HEK293 (cell line): ENCODE results near the gene TAF1.
"Not testable (repeated sequence)": the region's sequence is repeated elsewhere in the genome, so short reads cannot be mapped to it uniquely, and the experiment has no call there.

Experiments
- CTCF ChIA-PET: fragments of 350-600 bp; formaldehyde crosslinking; extraction: SDS; loops from one replicate; lab custom pipeline; 2021; ENCODE audit warnings: antibody characterized with exemption; lab: Yijun Ruan, JAX
- POLR2A ChIA-PET: fragments of 300-600 bp; formaldehyde crosslinking; extraction: SDS; loops from one replicate; lab custom pipeline; 2020; ENCODE audit warnings: antibody characterized with exemption, inconsistent platforms; lab: Yijun Ruan, JAX
- H3K27ac ChIP-seq: fragments of 200-500 bp; sonication (Bioruptor generic); 2 replicates; pipeline ENCODE4 v1.5.1; 2014; ENCODE audit warnings: low read depth, low read length, control low read depth, inconsistent platforms; ENCODE audit errors: extremely low read depth
- H3K36me3 ChIP-seq, 2 experiments: fragments of 200-500 bp in 1 of 2; sonication (Bioruptor generic) in 1 of 2; 1 replicate in 1 of 2; 2 replicates in 1 of 2; pipeline ENCODE4 v1.5.1; 2014 to 2017; ENCODE audit warnings: inconsistent platforms in 2 of 2, low read length in 2 of 2; ENCODE audit not compliant: control insufficient read depth in 2 of 2, insufficient read depth in 1 of 2
- H3K4me1 ChIP-seq: fragments of 200-500 bp; sonication (Bioruptor generic); 2 replicates; pipeline ENCODE4 v1.5.1; 2014; ENCODE audit warnings: mild to moderate bottlenecking, low read length, inconsistent platforms; ENCODE audit not compliant: control insufficient read depth, insufficient read depth
- H3K4me3 ChIP-seq: 2 replicates; pipeline ENCODE4 v1.5.1; 2011; ENCODE audit warnings: low read depth, mild to moderate bottlenecking, control low read depth, low read length, moderate library complexity
- H3K9me3 ChIP-seq: fragments of 200-500 bp; sonication (Bioruptor generic); 2 replicates; pipeline ENCODE4 v1.5.1; 2014; ENCODE audit warnings: low read depth, low read length, inconsistent platforms; ENCODE audit not compliant: control insufficient read depth, insufficient read depth
- BCL11B ChIP-seq: fragments of 450-650 bp; formaldehyde crosslinking; IDR thresholded peaks from 2 replicates; pipeline ENCODE4 v1.5.1; 2016; ENCODE audit warnings: low read depth, missing biosample characterization, missing genetic modification characterization
- GFI1B ChIP-seq: fragments of 450-650 bp; formaldehyde crosslinking; IDR thresholded peaks from 2 replicates; pipeline ENCODE4 v1.5.1; 2016; ENCODE audit warnings: missing biosample characterization, missing genetic modification characterization
- MYNN ChIP-seq: fragments of 450-650 bp; formaldehyde crosslinking; IDR thresholded peaks from 2 replicates; pipeline ENCODE4 v1.5.1; 2016; ENCODE audit warnings: missing biosample characterization, missing genetic modification characterization, borderline replicate concordance
- MZF1 ChIP-seq: fragments of 450-650 bp; formaldehyde crosslinking; IDR thresholded peaks from 2 replicates; pipeline ENCODE4 v1.5.1; 2017; ENCODE audit warnings: missing biosample characterization, missing genetic modification characterization, borderline replicate concordance
- OVOL3 ChIP-seq: fragments of 450-650 bp; formaldehyde crosslinking; IDR thresholded peaks from 2 replicates; pipeline ENCODE4 v1.5.1; 2016; ENCODE audit warnings: missing biosample characterization, missing genetic modification characterization
- SETDB1 ChIP-seq: IDR thresholded peaks from one replicate; pipeline ENCODE4 v1.6.1; 2017; ENCODE audit warnings: mild to moderate bottlenecking, low read length, moderate library complexity, mixed read lengths; ENCODE audit not compliant: insufficient read length
- SP7 ChIP-seq: fragments of 450-650 bp; formaldehyde crosslinking; IDR thresholded peaks from 2 replicates; pipeline ENCODE4 v1.5.1; 2016; ENCODE audit warnings: missing biosample characterization, missing genetic modification characterization
- ZBTB1 ChIP-seq: fragments of 450-650 bp; formaldehyde crosslinking; IDR thresholded peaks from 2 replicates; pipeline ENCODE4 v1.5.1; 2016; ENCODE audit warnings: missing biosample characterization, missing genetic modification characterization
- ZBTB21 ChIP-seq: fragments of 450-650 bp; formaldehyde crosslinking; IDR thresholded peaks from 2 replicates; pipeline ENCODE4 v1.5.1; 2017; ENCODE audit warnings: missing biosample characterization, missing genetic modification characterization
- ZBTB8A ChIP-seq: fragments of 450-650 bp; formaldehyde crosslinking; IDR thresholded peaks from 2 replicates; pipeline ENCODE4 v1.5.1; 2016; ENCODE audit warnings: missing biosample characterization, missing genetic modification characterization
- ZNF10 ChIP-seq: fragments of 450-650 bp; formaldehyde crosslinking; IDR thresholded peaks from 2 replicates; pipeline ENCODE4 v1.5.1; 2017; ENCODE audit warnings: missing biosample characterization, missing genetic modification characterization
- ZNF121 ChIP-seq: fragments of 450-650 bp; formaldehyde crosslinking; IDR thresholded peaks from 2 replicates; pipeline ENCODE4 v1.5.1; 2016; ENCODE audit warnings: missing biosample characterization, missing genetic modification characterization
- ZNF140 ChIP-seq: fragments of 450-650 bp; formaldehyde crosslinking; IDR thresholded peaks from 2 replicates; pipeline ENCODE4 v1.5.1; 2016; ENCODE audit warnings: missing biosample characterization, missing genetic modification characterization
- ZNF19 ChIP-seq: fragments of 450-650 bp; formaldehyde crosslinking; IDR thresholded peaks from 2 replicates; pipeline ENCODE4; 2016; ENCODE audit warnings: missing biosample characterization, missing genetic modification characterization, low read depth
- ZNF202 ChIP-seq: fragments of 450-650 bp; formaldehyde crosslinking; IDR thresholded peaks from 2 replicates; pipeline ENCODE4 v1.5.1; 2016; ENCODE audit warnings: missing biosample characterization, missing genetic modification characterization, borderline replicate concordance
- ZNF302 ChIP-seq: fragments of 450-650 bp; formaldehyde crosslinking; IDR thresholded peaks from 2 replicates; pipeline ENCODE4 v1.5.1; 2016; ENCODE audit warnings: missing biosample characterization, missing genetic modification characterization, low read depth
- ZNF366 ChIP-seq: fragments of 450-650 bp; formaldehyde crosslinking; conservative IDR thresholded peaks from 2 replicates; pipeline ENCODE4 v1.5.1; 2016; ENCODE audit warnings: missing biosample characterization, missing genetic modification characterization
- ZNF394 ChIP-seq: fragments of 450-650 bp; formaldehyde crosslinking; IDR thresholded peaks from 2 replicates; pipeline ENCODE4 v1.5.1; 2016; ENCODE audit warnings: missing biosample characterization, missing genetic modification characterization, mild to moderate bottlenecking, moderate library complexity, borderline replicate concordance
- ZNF426 ChIP-seq: fragments of 450-650 bp; formaldehyde crosslinking; IDR thresholded peaks from 2 replicates; pipeline ENCODE4 v1.5.1; 2017; ENCODE audit warnings: missing biosample characterization, missing genetic modification characterization, mild to moderate bottlenecking, inconsistent platforms, moderate library complexity
- ZNF433 ChIP-seq: fragments of 450-650 bp; formaldehyde crosslinking; IDR thresholded peaks from 2 replicates; pipeline ENCODE4 v1.5.1; 2016; ENCODE audit warnings: missing biosample characterization, missing genetic modification characterization, low read depth
- ZNF514 ChIP-seq: fragments of 450-650 bp; formaldehyde crosslinking; IDR thresholded peaks from 2 replicates; pipeline ENCODE4 v1.5.1; 2016; ENCODE audit warnings: missing biosample characterization, missing genetic modification characterization
- ZNF555 ChIP-seq: fragments of 450-650 bp; formaldehyde crosslinking; conservative IDR thresholded peaks from 2 replicates; pipeline ENCODE4 v1.5.1; 2017; ENCODE audit warnings: missing biosample characterization, mild to moderate bottlenecking, missing genetic modification characterization, inconsistent platforms
- ZNF560 ChIP-seq: fragments of 450-650 bp; formaldehyde crosslinking; IDR thresholded peaks from 2 replicates; pipeline ENCODE4 v1.5.1; 2017; ENCODE audit warnings: missing biosample characterization, missing genetic modification characterization, borderline replicate concordance
- ZNF561 ChIP-seq: fragments of 450-650 bp; IDR thresholded peaks from 2 replicates; pipeline ENCODE4 v1.5.1; 2018; ENCODE audit warnings: missing biosample characterization, missing genetic modification characterization, borderline replicate concordance
- ZNF629 ChIP-seq: fragments of 450-650 bp; formaldehyde crosslinking; IDR thresholded peaks from 2 replicates; pipeline ENCODE4 v1.5.1; 2017; ENCODE audit warnings: missing biosample characterization, missing genetic modification characterization
- ZNF791 ChIP-seq: fragments of 450-650 bp; formaldehyde crosslinking; IDR thresholded peaks from 2 replicates; pipeline ENCODE4 v1.5.1; 2016; ENCODE audit warnings: missing biosample characterization, missing genetic modification characterization
- ZNF830 ChIP-seq: fragments of 450-650 bp; IDR thresholded peaks from 2 replicates; pipeline ENCODE4 v1.5.0; 2018; ENCODE audit warnings: missing biosample characterization, missing genetic modification characterization, low read depth, mild to moderate bottlenecking, moderate library complexity
- TF ChIP-seq, protein P1 (sequence below): fragments of 450-650 bp; formaldehyde crosslinking; IDR thresholded peaks from 2 replicates; pipeline ENCODE4 v1.5.1; 2017; ENCODE audit warnings: missing biosample characterization, missing genetic modification characterization
- TF ChIP-seq, protein P2 (sequence below): fragments of 450-650 bp; formaldehyde crosslinking; IDR thresholded peaks from 2 replicates; pipeline ENCODE4 v1.5.1; 2016; ENCODE audit warnings: missing biosample characterization, missing genetic modification characterization

The TAF1 gene

DNA sequence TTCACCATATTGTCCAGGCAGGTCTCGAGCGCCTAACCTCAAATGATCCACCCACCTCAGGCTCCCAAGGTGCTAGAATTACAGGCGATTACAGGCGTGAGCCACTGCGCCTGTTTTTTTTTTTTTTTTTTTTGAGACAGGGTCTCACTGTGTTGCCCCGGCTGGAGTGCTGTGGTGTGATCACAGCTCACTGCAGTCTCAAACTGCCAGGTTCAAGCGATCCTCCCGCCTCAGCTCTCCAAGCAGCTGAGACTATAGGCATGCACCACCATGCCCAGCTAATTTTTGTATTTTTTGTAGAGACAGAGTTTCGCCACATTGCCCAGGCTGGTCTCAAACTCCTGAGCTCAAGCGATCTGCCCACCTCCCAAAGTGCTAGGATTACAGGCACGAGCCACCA is 41.7 kb upstream of the TAF1 start:
- POLR2A ChIA-PET, H3K27ac ChIP-seq, H3K4me3 ChIP-seq, H3K9me3 ChIP-seq, H3K36me3 ChIP-seq, H3K4me1 ChIP-seq: not testable (repeated sequence)
- peak; percentile 65; the same call in 1 of the 2 replicates for TF ChIP-seq ZNF121 (tag by site-specific recombination)
- CTCF ChIA-PET = interaction anchor here (0.6 kb wide), 1 partner anchor 181 kb away, joined by 3 read pairs; no protein-coding TSS in a partner anchor

DNA sequence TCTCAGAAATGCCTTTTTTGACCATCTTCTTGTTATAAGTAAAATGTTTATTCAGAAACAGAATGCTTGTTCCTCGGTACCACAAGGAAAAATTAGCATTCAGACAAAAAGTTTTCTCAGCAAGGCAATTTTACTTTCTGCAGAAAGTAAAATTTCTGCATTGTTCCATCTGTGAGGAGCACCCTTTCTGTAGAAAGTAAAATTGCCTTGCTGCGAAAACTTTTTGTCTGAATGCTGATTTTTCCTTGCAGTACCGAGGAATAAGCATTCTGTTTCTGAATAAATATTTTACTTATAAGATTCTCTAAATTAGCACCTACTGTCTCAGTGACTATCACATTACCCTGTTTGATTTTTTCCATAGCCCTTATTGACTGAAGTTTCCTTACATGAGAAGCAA is 39.8 kb upstream of the TAF1 start:
- CTCF ChIA-PET = no interaction called here
- Histone ChIP-seq H3K9me3 (no peaks in the 10 kb centered on the region; the same call in 1 of the 2 replicates), H3K36me3 (no peaks in the 10 kb centered on the region; a peak in 1 of 3 replicates), H3K27ac (no peak overlapping the region), H3K4me3 (no peak overlapping the region), H3K4me1 (no peaks in the 10 kb centered on the region)
- POLR2A ChIA-PET = interaction anchor here (0.6 kb wide), 1 partner anchor 14 kb away, joined by 4 read pairs; no protein-coding TSS in a partner anchor
- no peak for TF ChIP-seq ZNF830 (tag by site-specific recombination)
- TF ChIP-seq SP7 = no peak
- TF ChIP-seq SETDB1 = peak; percentile 76
- no peak for TF ChIP-seq ZNF555 (tag by site-specific recombination)
- TF ChIP-seq, protein P1, sequence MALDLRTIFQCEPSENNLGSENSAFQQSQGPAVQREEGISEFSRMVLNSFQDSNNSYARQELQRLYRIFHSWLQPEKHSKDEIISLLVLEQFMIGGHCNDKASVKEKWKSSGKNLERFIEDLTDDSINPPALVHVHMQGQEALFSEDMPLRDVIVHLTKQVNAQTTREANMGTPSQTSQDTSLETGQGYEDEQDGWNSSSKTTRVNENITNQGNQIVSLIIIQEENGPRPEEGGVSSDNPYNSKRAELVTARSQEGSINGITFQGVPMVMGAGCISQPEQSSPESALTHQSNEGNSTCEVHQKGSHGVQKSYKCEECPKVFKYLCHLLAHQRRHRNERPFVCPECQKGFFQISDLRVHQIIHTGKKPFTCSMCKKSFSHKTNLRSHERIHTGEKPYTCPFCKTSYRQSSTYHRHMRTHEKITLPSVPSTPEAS (tag by site-specific recombination) = no peak
- peak; percentile 46; the same call in 1 of the 2 replicates for TF ChIP-seq ZNF561

DNA sequence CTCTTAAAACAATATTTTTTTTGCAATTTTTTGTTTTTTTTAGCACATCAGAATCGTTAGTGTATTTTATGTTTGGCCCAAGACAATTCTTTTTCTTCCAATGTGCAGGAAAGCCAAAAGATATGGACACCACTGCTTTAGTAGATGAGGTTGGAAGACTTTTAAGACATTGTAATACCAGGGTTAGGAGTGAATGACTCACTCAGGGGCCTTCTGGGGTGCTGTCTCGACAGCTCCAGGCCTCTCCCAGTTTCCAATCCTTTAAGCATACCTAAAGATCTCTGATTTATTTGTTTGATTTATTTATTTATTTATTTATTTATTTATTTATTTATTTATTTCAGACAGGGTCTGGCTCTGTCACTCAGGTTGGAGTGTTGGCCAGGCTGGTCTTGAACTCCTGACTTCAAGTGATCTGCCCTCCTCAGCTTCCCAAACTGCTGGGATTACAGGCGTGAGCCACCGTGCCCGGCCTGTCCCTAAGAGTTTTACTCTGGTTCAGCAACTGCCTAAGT is 16.9 kb upstream of the TAF1 start:
- POLR2A ChIA-PET, H3K4me3 ChIP-seq, H3K36me3 ChIP-seq, H3K9me3 ChIP-seq, H3K4me1 ChIP-seq, H3K27ac ChIP-seq: not testable (repeated sequence)
- CTCF ChIA-PET = interaction anchor here (0.6 kb wide), 1 partner anchor 357 kb away, joined by 4 read pairs; no protein-coding TSS in a partner anchor
- peak; percentile 27; the same call in 1 of the 2 replicates for TF ChIP-seq BCL11B (tag by site-specific recombination)
- peak; percentile 85 for TF ChIP-seq ZNF433 (tag by site-specific recombination)
- peak; percentile 74; the same call in 1 of the 2 replicates for TF ChIP-seq OVOL3 (tag by site-specific recombination)
- TF ChIP-seq ZNF514 (tag by site-specific recombination) = peak; percentile 84; the same call in 1 of the 2 replicates
- peak; percentile 63 for TF ChIP-seq ZBTB21 (tag by site-specific recombination)
- TF ChIP-seq, protein P2, sequence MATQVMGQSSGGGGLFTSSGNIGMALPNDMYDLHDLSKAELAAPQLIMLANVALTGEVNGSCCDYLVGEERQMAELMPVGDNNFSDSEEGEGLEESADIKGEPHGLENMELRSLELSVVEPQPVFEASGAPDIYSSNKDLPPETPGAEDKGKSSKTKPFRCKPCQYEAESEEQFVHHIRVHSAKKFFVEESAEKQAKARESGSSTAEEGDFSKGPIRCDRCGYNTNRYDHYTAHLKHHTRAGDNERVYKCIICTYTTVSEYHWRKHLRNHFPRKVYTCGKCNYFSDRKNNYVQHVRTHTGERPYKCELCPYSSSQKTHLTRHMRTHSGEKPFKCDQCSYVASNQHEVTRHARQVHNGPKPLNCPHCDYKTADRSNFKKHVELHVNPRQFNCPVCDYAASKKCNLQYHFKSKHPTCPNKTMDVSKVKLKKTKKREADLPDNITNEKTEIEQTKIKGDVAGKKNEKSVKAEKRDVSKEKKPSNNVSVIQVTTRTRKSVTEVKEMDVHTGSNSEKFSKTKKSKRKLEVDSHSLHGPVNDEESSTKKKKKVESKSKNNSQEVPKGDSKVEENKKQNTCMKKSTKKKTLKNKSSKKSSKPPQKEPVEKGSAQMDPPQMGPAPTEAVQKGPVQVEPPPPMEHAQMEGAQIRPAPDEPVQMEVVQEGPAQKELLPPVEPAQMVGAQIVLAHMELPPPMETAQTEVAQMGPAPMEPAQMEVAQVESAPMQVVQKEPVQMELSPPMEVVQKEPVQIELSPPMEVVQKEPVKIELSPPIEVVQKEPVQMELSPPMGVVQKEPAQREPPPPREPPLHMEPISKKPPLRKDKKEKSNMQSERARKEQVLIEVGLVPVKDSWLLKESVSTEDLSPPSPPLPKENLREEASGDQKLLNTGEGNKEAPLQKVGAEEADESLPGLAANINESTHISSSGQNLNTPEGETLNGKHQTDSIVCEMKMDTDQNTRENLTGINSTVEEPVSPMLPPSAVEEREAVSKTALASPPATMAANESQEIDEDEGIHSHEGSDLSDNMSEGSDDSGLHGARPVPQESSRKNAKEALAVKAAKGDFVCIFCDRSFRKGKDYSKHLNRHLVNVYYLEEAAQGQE (tag by site-specific recombination) = peak; percentile 77
- TF ChIP-seq ZNF19 (tag by site-specific recombination) = peak; percentile 97
- peak; percentile 71; the same call in 1 of the 2 replicates for TF ChIP-seq ZNF302 (tag by site-specific recombination)
- TF ChIP-seq ZNF394 (tag by site-specific recombination) = peak; percentile 97
- TF ChIP-seq ZNF791 = peak; percentile 74
- TF ChIP-seq ZNF629 (tag by site-specific recombination) = peak; percentile 52; the same call in 1 of the 2 replicates
- peak; percentile 80 for TF ChIP-seq ZBTB8A
- TF ChIP-seq ZNF366 = 0 out of 2 replicates have a peak, but pooled peaks have one; percentile 27
- peak; percentile 97 for TF ChIP-seq ZNF140
- TF ChIP-seq ZNF426 (tag by site-specific recombination) = peak; percentile 98
- TF ChIP-seq ZNF10 (tag by site-specific recombination) = peak; percentile 28; the same call in 1 of the 2 replicates
- peak; percentile 60; the same call in 1 of the 2 replicates for TF ChIP-seq GFI1B (tag by site-specific recombination)
- peak; percentile 93 for TF ChIP-seq ZNF560 (tag by site-specific recombination)
- TF ChIP-seq ZNF202 = peak; percentile 91; the same call in 1 of the 2 replicates
- peak; percentile 43; the same call in 1 of the 2 replicates for TF ChIP-seq MYNN (tag by site-specific recombination)
- peak; percentile 62; the same call in 1 of the 2 replicates for TF ChIP-seq MZF1 (tag by site-specific recombination)
- TF ChIP-seq ZBTB1 (tag by site-specific recombination) = peak; percentile 87
